Tibial nerve (tissue), 4 donors: Measurements from ENCODE around the gene KRTAP5-4.

Experiments
- EP300 ChIP-seq, 2 donors: sonication (generic); formaldehyde crosslinking; IDR thresholded peaks; one replicate each; pipeline ENCODE4 v1.6.1; 2017; ENCODE audit warnings: antibody characterized with exemption in 2 of 2, mild to moderate bottlenecking in 1 of 2
- TF ChIP-seq, protein P1 (sequence below), 5 experiments: fragments of 200-600 bp in 3 of 5; fragments of 450-650 bp in 2 of 5; sonication (generic) in 3 of 5; IDR thresholded peaks; one replicate each; pipeline ENCODE4 v1.5.1; 2016 to 2019; ENCODE audit warnings: antibody characterized with exemption in 5 of 5, mild to moderate bottlenecking in 3 of 5, moderate library complexity in 2 of 5

DNA sequence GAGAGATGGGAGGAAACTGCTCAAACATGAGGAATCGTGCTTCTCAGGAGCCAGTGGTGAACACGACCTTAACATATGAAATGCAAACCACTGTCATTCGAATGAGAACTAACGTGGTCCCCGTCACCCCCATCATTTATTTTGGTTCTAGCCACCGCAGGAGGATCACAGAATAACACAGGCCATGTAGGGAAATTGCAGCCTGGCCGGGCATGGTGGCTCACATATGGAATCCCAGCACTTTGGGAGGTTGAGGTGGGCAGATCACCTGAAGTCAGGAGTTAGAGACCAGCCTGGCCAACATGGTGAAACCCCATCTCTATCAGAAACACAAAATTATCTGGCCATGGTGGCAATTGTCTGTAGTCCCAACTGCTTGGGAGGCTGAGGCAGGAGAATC lies 34.7 kb upstream of the KRTAP5-4 start:
- TF ChIP-seq, protein P1, sequence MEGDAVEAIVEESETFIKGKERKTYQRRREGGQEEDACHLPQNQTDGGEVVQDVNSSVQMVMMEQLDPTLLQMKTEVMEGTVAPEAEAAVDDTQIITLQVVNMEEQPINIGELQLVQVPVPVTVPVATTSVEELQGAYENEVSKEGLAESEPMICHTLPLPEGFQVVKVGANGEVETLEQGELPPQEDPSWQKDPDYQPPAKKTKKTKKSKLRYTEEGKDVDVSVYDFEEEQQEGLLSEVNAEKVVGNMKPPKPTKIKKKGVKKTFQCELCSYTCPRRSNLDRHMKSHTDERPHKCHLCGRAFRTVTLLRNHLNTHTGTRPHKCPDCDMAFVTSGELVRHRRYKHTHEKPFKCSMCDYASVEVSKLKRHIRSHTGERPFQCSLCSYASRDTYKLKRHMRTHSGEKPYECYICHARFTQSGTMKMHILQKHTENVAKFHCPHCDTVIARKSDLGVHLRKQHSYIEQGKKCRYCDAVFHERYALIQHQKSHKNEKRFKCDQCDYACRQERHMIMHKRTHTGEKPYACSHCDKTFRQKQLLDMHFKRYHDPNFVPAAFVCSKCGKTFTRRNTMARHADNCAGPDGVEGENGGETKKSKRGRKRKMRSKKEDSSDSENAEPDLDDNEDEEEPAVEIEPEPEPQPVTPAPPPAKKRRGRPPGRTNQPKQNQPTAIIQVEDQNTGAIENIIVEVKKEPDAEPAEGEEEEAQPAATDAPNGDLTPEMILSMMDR (IDR thresholded peaks at IDR 0.05), result no peak
- no peak for TF ChIP-seq EP300 (IDR thresholded peaks at IDR 0.05)
